ENCODE results near the gene HFM1. TPM values are rescaled to one million over a fixed set of nuclear protein-coding genes. Genes with fewer than 3 reads are reported as not detected.
"Not testable (repeated sequence)": the region's sequence is repeated elsewhere in the genome, so short reads cannot be mapped to it uniquely, and the experiment has no call there.

HFM1 gene
- total RNA-seq, 2 experiments from 2014 or later: not detected

- Mint-ChIP-seq H3K4me3 (no peak overlapping the region), H3K27ac (no peak overlapping the region), H3K27me3 (peaks cover 38% of the 10 kb centered on the region), H3K9me3 (no peaks in the 10 kb centered on the region), H3K36me3 (ENCODE audit: low read depth) (no peaks in the 10 kb centered on the region), H3K4me1 (peaks cover 7% of the 10 kb centered on the region)
- CTCF ChIA-PET: interaction anchor here (0.7 kb wide), 1 partner anchor 101 kb away, joined by 3 read pairs; no protein-coding TSS in a partner anchor
- no peak for DNase-seq
- POLR2A ChIA-PET: no interaction called here
These were observed 4.4 kb downstream of the HFM1 start for GRCh38 chr1:91400133-91400725.

GRCh38 chr1:91398291-91398690 lies 6.3 kb downstream of the HFM1 start:
- CTCF ChIA-PET: no interaction called here
- no peak for DNase-seq
- H3K36me3 Mint-ChIP-seq (ENCODE audit: low read depth): no peaks in the 10 kb centered on the region
- no peak overlapping the region for H3K4me3 Mint-ChIP-seq
- POLR2A ChIA-PET: no interaction called here
- H3K27me3 Mint-ChIP-seq: peaks cover 38% of the 10 kb centered on the region
- no peaks in the 10 kb centered on the region for H3K9me3 Mint-ChIP-seq
- H3K27ac Mint-ChIP-seq: no peak overlapping the region
- no peaks in the 10 kb centered on the region for H3K4me1 Mint-ChIP-seq

DNA sequence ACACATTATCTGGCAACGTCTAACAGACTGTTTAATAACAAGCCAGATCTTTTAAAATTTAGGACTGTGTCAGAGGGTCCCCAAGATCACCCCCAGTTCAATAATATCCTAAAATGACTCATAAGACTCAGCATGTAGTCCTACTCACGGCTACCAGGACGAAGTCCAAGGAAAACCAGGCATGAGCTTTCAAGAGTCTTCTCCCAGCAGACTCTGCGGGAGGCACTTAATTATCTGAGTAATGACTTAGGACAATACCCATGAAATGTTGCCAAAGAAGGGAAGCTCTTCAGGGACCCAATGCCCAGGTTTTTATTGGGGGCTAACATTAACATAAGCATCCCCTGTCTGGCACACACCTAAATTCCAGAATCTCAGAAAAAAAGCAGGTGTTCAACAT lies 7.0 kb downstream of the HFM1 start:
- no peaks in the 10 kb centered on the region for H3K9me3 Mint-ChIP-seq
- peaks cover 38% of the 10 kb centered on the region for H3K27me3 Mint-ChIP-seq
- DNase-seq: no peak
- no peak overlapping the region for H3K4me3 Mint-ChIP-seq
- H3K4me1 Mint-ChIP-seq: no peaks in the 10 kb centered on the region
- no peaks in the 10 kb centered on the region for H3K36me3 Mint-ChIP-seq (ENCODE audit: low read depth)
- POLR2A ChIA-PET: no interaction called here
- CTCF ChIA-PET: no interaction called here
- H3K27ac Mint-ChIP-seq: no peak overlapping the region

GRCh38 chr1:91393042-91393441 lies 11.6 kb downstream of the HFM1 start:
- Mint-ChIP-seq H3K27ac (no peak overlapping the region), H3K36me3 (ENCODE audit: low read depth) (no peaks in the 10 kb centered on the region), H3K9me3 (no peaks in the 10 kb centered on the region), H3K27me3 (peaks cover 27% of the 10 kb centered on the region), H3K4me3 (no peak overlapping the region), H3K4me1 (no peaks in the 10 kb centered on the region)
- DNase-seq: no peak
- CTCF ChIA-PET: no interaction called here
- POLR2A ChIA-PET: no interaction called here

- POLR2A ChIA-PET: no interaction called here
- H3K4me3 Mint-ChIP-seq: no peak overlapping the region
- no peak for DNase-seq
- H3K27me3 Mint-ChIP-seq: peaks cover 44% of the 10 kb centered on the region
- CTCF ChIA-PET: no interaction called here
- H3K9me3 Mint-ChIP-seq: no peaks in the 10 kb centered on the region
- H3K27ac Mint-ChIP-seq: no peak overlapping the region
- H3K36me3 Mint-ChIP-seq (ENCODE audit: low read depth): no peaks in the 10 kb centered on the region
- H3K4me1 Mint-ChIP-seq: no peaks in the 10 kb centered on the region
These were observed 18.5 kb downstream of the HFM1 start for GRCh38 chr1:91386109-91386508.

DNA sequence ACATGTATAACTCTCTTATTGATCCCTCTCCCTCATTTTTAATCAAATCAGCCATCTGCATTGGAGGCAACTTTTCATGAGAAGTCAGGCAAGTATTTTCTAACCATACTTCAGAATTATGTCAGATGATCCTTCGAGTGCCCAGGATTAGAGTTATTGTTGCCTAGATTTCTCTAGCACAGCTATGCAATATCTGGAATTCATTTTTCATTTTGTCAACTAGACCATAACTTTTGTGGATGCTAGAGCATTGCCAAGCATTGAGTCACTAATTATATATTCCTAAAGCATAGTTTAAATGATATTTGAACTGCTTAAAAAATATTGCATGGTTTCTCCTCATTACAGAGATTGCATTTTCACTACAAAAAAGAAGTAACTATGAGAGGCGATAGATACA lies 21.2 kb downstream of the HFM1 start:
- H3K27ac Mint-ChIP-seq: no peak overlapping the region
- no peak overlapping the region for H3K4me3 Mint-ChIP-seq
- CTCF ChIA-PET: no interaction called here
- H3K36me3 Mint-ChIP-seq (ENCODE audit: low read depth): no peaks in the 10 kb centered on the region
- POLR2A ChIA-PET: no interaction called here
- H3K4me1 Mint-ChIP-seq: no peaks in the 10 kb centered on the region
- H3K27me3 Mint-ChIP-seq: peaks cover 39% of the 10 kb centered on the region
- no peaks in the 10 kb centered on the region for H3K9me3 Mint-ChIP-seq
- no peak for DNase-seq

- Mint-ChIP-seq H3K27me3 (peaks cover 38% of the 10 kb centered on the region), H3K36me3 (ENCODE audit: low read depth) (no peaks in the 10 kb centered on the region), H3K4me1 (no peaks in the 10 kb centered on the region), H3K9me3 (no peaks in the 10 kb centered on the region), H3K4me3 (no peak overlapping the region), H3K27ac (no peak overlapping the region)
- DNase-seq: no peak
- ChIA-PET POLR2A (no interaction called here), CTCF (no interaction called here)
These were observed 22.8 kb downstream of the HFM1 start for GRCh38 chr1:91381844-91382243.

DNA sequence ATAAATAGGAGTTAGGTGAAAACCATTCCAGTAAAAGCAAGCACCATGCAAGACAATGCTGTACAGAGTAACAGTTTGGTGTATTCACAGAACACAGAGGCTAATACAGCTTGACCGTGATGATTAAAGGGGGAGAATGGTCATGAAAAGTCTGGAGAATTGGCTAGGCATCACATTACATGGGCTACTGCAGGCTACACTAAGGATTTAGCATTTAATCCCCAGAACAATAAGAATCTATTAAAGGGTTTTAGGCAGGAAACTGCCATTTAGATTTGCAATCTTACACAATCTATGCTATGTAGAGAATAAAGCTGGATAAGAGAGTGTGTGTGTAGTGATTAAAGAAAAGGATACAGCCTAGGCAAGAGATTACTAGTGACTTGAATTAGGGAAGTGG lies 30.6 kb downstream of the HFM1 start:
- Mint-ChIP-seq H3K4me1 (no peaks in the 10 kb centered on the region), H3K27me3 (peaks cover 10% of the 10 kb centered on the region), H3K4me3 (no peak overlapping the region), H3K9me3 (peaks cover 2% of the 10 kb centered on the region), H3K27ac (no peak overlapping the region), H3K36me3 (ENCODE audit: low read depth) (no peaks in the 10 kb centered on the region)
- no peak for DNase-seq
- CTCF ChIA-PET: no interaction called here
- POLR2A ChIA-PET: no interaction called here

DNA sequence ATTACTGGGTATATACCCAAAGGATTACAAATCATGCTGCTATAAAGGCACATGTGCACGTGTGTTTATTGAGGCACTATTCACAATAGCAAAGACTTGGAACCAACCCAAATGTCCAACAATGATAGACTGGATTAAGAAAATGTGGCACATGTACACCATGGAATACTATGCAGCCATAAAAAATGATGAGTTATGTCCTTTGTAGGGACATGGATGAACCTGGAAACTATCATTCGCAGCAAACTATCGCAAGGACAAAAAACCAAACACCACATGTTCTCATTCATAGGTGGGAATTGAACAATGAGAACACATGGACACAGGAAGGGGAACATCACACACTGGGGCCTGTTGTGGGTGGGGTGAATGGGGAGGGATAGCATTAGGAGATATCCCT lies 32.4 kb downstream of the HFM1 start:
- CTCF ChIA-PET; H3K4me1 Mint-ChIP-seq; H3K4me3 Mint-ChIP-seq; H3K27ac Mint-ChIP-seq; H3K27me3 Mint-ChIP-seq; H3K36me3 Mint-ChIP-seq (ENCODE audit: low read depth); DNase-seq; POLR2A ChIA-PET; H3K9me3 Mint-ChIP-seq: not testable (repeated sequence)

- ChIA-PET CTCF (no interaction called here), POLR2A (no interaction called here)
- no peak overlapping the region for H3K4me3 Mint-ChIP-seq
- H3K27ac Mint-ChIP-seq: no peak overlapping the region
- peaks cover 4% of the 10 kb centered on the region for H3K9me3 Mint-ChIP-seq
- DNase-seq: no peak
- H3K36me3 Mint-ChIP-seq (ENCODE audit: low read depth): no peaks in the 10 kb centered on the region
- peaks cover 15% of the 10 kb centered on the region for H3K27me3 Mint-ChIP-seq
- no peaks in the 10 kb centered on the region for H3K4me1 Mint-ChIP-seq
These were observed 55.1 kb downstream of the HFM1 start for GRCh38 chr1:91349524-91349923.

- ChIA-PET POLR2A (interaction anchor here (0.6 kb wide), 1 partner anchor 1353 kb away, joined by 5 read pairs; no protein-coding TSS in a partner anchor), CTCF (no interaction called here)
- H3K4me3 Mint-ChIP-seq: no peak overlapping the region
- no peaks in the 10 kb centered on the region for H3K9me3 Mint-ChIP-seq
- no peak for DNase-seq
- H3K4me1 Mint-ChIP-seq: no peaks in the 10 kb centered on the region
- H3K36me3 Mint-ChIP-seq (ENCODE audit: low read depth): no peaks in the 10 kb centered on the region
- H3K27me3 Mint-ChIP-seq: peaks cover 12% of the 10 kb centered on the region
- no peak overlapping the region for H3K27ac Mint-ChIP-seq
These were observed 57.8 kb downstream of the HFM1 start for GRCh38 chr1:91346824-91347223.

DNA sequence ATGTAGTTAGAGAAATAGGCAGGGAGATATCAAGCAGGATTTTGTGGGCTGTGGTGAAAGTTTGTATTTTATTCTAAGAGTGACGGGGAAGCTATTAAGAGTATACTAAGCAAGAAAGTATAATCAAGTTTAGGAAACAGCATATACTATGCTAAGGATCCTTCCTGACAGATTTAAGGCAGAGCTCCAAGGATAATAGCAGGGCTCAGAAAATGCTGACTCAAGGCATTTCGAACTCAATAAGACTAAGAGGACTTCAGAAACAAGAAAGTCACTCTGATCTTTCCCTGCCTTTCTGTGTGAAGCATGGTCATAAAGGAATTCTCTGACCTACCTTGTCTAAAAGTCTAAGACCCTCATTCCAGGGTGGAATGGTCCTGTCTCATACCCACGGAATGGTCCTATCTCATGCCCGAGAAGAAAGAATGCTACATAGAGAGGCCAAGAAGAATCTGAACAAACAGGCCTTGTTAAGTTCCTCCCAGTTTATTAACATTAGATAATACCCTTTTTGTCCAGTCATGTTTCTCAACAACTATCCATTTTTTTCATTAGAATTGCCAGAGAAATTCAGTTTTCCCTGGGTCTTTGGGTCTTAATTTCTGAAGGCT lies 59.1 kb downstream of the HFM1 start:
- Mint-ChIP-seq H3K27ac (no peak overlapping the region), H3K4me3 (no peak overlapping the region), H3K9me3 (no peaks in the 10 kb centered on the region), H3K36me3 (ENCODE audit: low read depth) (no peaks in the 10 kb centered on the region), H3K27me3 (peaks cover 21% of the 10 kb centered on the region), H3K4me1 (no peaks in the 10 kb centered on the region)
- DNase-seq: no peak
- ChIA-PET POLR2A (no interaction called here), CTCF (no interaction called here)

- no peaks in the 10 kb centered on the region for H3K4me1 Mint-ChIP-seq
- CTCF ChIA-PET: no interaction called here
- no peak overlapping the region for H3K27ac Mint-ChIP-seq
- DNase-seq: no peak
- peaks cover 18% of the 10 kb centered on the region for H3K27me3 Mint-ChIP-seq
- no peaks in the 10 kb centered on the region for H3K36me3 Mint-ChIP-seq (ENCODE audit: low read depth)
- POLR2A ChIA-PET: no interaction called here
- no peak overlapping the region for H3K4me3 Mint-ChIP-seq
- H3K9me3 Mint-ChIP-seq: no peaks in the 10 kb centered on the region
These were observed 66.1 kb downstream of the HFM1 start for GRCh38 chr1:91338501-91338900.

DNA sequence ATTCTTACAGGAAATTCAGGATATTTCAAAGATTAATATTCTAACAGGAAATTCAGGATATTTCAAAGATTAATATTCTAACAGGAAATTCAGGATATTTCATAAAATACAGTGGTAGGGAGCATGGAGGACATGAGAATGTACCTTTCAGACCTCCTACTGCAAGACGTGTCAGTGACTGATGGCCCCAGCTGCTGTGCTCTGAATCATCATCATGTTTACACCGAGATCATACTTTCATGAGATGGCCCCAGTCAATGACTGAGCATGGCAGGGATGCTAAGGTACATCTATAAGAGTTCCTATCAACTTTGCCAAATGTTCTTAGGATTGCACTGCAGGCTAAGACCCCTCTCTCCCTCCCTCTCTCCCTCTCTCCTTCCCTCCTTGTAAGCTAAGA lies 69.0 kb downstream of the HFM1 start:
- H3K27ac Mint-ChIP-seq: no peak overlapping the region
- H3K4me1 Mint-ChIP-seq: no peaks in the 10 kb centered on the region
- DNase-seq: no peak
- H3K4me3 Mint-ChIP-seq: no peak overlapping the region
- CTCF ChIA-PET: no interaction called here
- no peaks in the 10 kb centered on the region for H3K36me3 Mint-ChIP-seq (ENCODE audit: low read depth)
- POLR2A ChIA-PET: no interaction called here
- peaks cover 4% of the 10 kb centered on the region for H3K27me3 Mint-ChIP-seq
- no peaks in the 10 kb centered on the region for H3K9me3 Mint-ChIP-seq

Data from activated CD4-positive, alpha-beta T cell treated with anti-CD3 and anti-CD28 coated beads, Interleukin-2, amount 10 ng/mL, durations not matched to agents 7 days and 5 days (primary cell).